HG03135 (cell line): ENCODE data around the gene OR2A7.
"Not testable (repeated sequence)": the region's sequence is repeated elsewhere in the genome, so short reads cannot be mapped to it uniquely, and the experiment has no call there.

Source experiments
- ATAC-seq: cut with Tn5 transposase; IDR thresholded peaks from one replicate; pipeline ENCODE4 v1.9.1; 2021; ENCODE audit warnings: mild to moderate bottlenecking, moderate library complexity; ENCODE audit not compliant: unreplicated experiment

OR2A7 gene

GRCh38 chr7:144264692-144265091 is at the start of gene OR2A7:
Gene OR2A7 (minus strand): TSS chr7:144264792. CDS start chr7:144259628, 5,164 bp downstream.
- ATAC-seq = not testable (repeated sequence)

- not testable (repeated sequence) for ATAC-seq
Measured at GRCh38 chr7:144311872-144312469, 47.4 kb upstream of the OR2A7 start, which contains the start of gene OR2A1. Gene OR2A1 (plus strand): TSS chr7:144312419. CDS start chr7:144318125, 5,706 bp downstream.

- not testable (repeated sequence) for ATAC-seq
Measured at GRCh38 chr7:144311218-144311617, 46.6 kb upstream of the OR2A7 start.

- ATAC-seq = not testable (repeated sequence)
Measured at GRCh38 chr7:144309702-144310101, 45.1 kb upstream of the OR2A7 start.

GRCh38 chr7:144305156-144305555 is 40.6 kb upstream of the OR2A7 start:
- not testable (repeated sequence) for ATAC-seq

GRCh38 chr7:144303607-144304006 is 39.0 kb upstream of the OR2A7 start:
- ATAC-seq = not testable (repeated sequence)

GRCh38 chr7:144302578-144303303 is 38.1 kb upstream of the OR2A7 start:
- not testable (repeated sequence) for ATAC-seq

GRCh38 chr7:144293794-144294499 is 29.4 kb upstream of the OR2A7 start:
- ATAC-seq = peak; percentile 73

GRCh38 chr7:144292384-144293161 is 28.0 kb upstream of the OR2A7 start:
- not testable (repeated sequence) for ATAC-seq

- not testable (repeated sequence) for ATAC-seq
Measured at GRCh38 chr7:144291607-144292006, 27.0 kb upstream of the OR2A7 start.

GRCh38 chr7:144287171-144287784 is 22.7 kb upstream of the OR2A7 start:
- not testable (repeated sequence) for ATAC-seq

- ATAC-seq = not testable (repeated sequence)
Measured at GRCh38 chr7:144283716-144284115, 19.1 kb upstream of the OR2A7 start.

GRCh38 chr7:144282490-144282889 is 17.9 kb upstream of the OR2A7 start:
- ATAC-seq = not testable (repeated sequence)

GRCh38 chr7:144281981-144282380 is 17.4 kb upstream of the OR2A7 start:
- not testable (repeated sequence) for ATAC-seq

- not testable (repeated sequence) for ATAC-seq
Measured at GRCh38 chr7:144280010-144280409, 15.4 kb upstream of the OR2A7 start.

- ATAC-seq = not testable (repeated sequence)
Measured at GRCh38 chr7:144275281-144275680, 10.7 kb upstream of the OR2A7 start.

GRCh38 chr7:144269188-144269587 is 4.6 kb upstream of the OR2A7 start, which contains the start of gene CTAGE8:
Gene CTAGE8 (minus strand): TSS chr7:144269288. CDS start chr7:144269250, 38 bp downstream.
- not testable (repeated sequence) for ATAC-seq

- ATAC-seq = not testable (repeated sequence)
Measured at GRCh38 chr7:144262128-144262527, 2.5 kb downstream of the OR2A7 start.

- not testable (repeated sequence) for ATAC-seq
Measured at GRCh38 chr7:144259067-144259466, 5.5 kb downstream of the OR2A7 start.

GRCh38 chr7:144256112-144256511 is 8.5 kb downstream of the OR2A7 start:
- ATAC-seq = no peak
